Measurements from ENCODE around the gene LIN7A. TPM values are rescaled to one million over a fixed set of nuclear protein-coding genes. Genes with fewer than 3 reads are reported as not detected.

Gene LIN7A
- total RNA-seq = 6.5 and 11.5 TPM in 2 replicates

- Histone ChIP-seq H3K9me3 (ENCODE audit: low read depth, low read length) (no peaks in the 10 kb centered on the region), H3K79me2 (ENCODE audit: insufficient read depth, low read length) (peaks cover 36% of the 10 kb centered on the region), H3K4me2 (ENCODE audit: insufficient read depth, low read length) (peak within 1 kb of the TSS; percentile 80), H3K27ac (ENCODE audit: low read depth, low read length) (peak within 1 kb of the TSS; percentile 38), H3K4me1 (ENCODE audit: insufficient read depth, low read length) (peaks cover 26% of the 10 kb centered on the region), H4K20me1 (ENCODE audit: insufficient read depth, low read length) (no peaks in the 10 kb centered on the region), H3K36me3 (ENCODE audit: insufficient read depth, low read length) (no peaks in the 10 kb centered on the region), H3K27me3 (ENCODE audit: insufficient read depth, low read length) (no peaks in the 10 kb centered on the region), H2AFZ (ENCODE audit: low read length) (peak within 1 kb of the TSS; percentile 95), H3K4me3 (ENCODE audit: insufficient read depth, low read length) (peak within 1 kb of the TSS; percentile 85)
- peak; percentile 80 for DNase-seq (ENCODE audit: insufficient read length, low spot score, missing footprints)
- no peak for TF ChIP-seq CTCF (IDR thresholded peaks at IDR 0.05; ENCODE audit: extremely low read depth, low read depth, low read length)
Observed at GRCh38 chr12:80937391-80938238, at the start of gene LIN7A. Gene LIN7A (minus strand): TSS chr12:80937934. CDS start chr12:80937722, 212 bp downstream.

DNA sequence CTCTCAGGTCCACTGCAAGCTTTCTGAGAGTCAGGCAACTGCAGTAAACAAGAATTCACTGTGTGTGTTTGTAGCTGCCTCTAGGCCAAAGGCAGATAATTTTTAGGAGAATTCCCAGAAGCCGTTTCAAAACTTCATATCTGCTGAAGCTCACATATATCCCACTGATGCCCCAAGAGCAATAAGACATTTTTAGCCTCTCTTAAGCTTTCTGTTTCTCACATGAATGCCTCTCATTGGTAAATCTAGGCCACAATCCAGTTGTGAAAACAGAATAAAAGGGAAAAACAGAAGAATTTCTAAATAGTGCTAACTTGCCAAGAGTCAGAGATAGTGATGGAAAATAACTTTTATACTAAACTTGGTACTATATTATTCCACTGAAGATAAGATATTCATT lies 48.5 kb upstream of the LIN7A start:
- Histone ChIP-seq H3K9me3 (ENCODE audit: low read depth, low read length) (no peaks in the 10 kb centered on the region), H3K4me2 (ENCODE audit: insufficient read depth, low read length) (no peak overlapping the region), H3K27me3 (ENCODE audit: insufficient read depth, low read length) (no peaks in the 10 kb centered on the region), H3K27ac (ENCODE audit: low read depth, low read length) (no peak overlapping the region), H3K4me1 (ENCODE audit: insufficient read depth, low read length) (no peaks in the 10 kb centered on the region), H3K79me2 (ENCODE audit: insufficient read depth, low read length) (no peaks in the 10 kb centered on the region), H3K4me3 (ENCODE audit: insufficient read depth, low read length) (no peak overlapping the region), H2AFZ (ENCODE audit: low read length) (peak overlapping the region; percentile 20), H4K20me1 (ENCODE audit: insufficient read depth, low read length) (no peaks in the 10 kb centered on the region), H3K36me3 (ENCODE audit: insufficient read depth, low read length) (no peaks in the 10 kb centered on the region)
- TF ChIP-seq CTCF (IDR thresholded peaks at IDR 0.05; ENCODE audit: extremely low read depth, low read depth, low read length) = no peak
- no peak for DNase-seq (ENCODE audit: insufficient read length, low spot score, missing footprints)

GRCh38 chr12:80979816-80980215 lies 42.1 kb upstream of the LIN7A start:
- no peaks in the 10 kb centered on the region for H3K4me1 ChIP-seq (ENCODE audit: insufficient read depth, low read length)
- no peak overlapping the region for H2AFZ ChIP-seq (ENCODE audit: low read length)
- no peak overlapping the region for H3K4me2 ChIP-seq (ENCODE audit: insufficient read depth, low read length)
- H3K27me3 ChIP-seq (ENCODE audit: insufficient read depth, low read length) = no peaks in the 10 kb centered on the region
- no peaks in the 10 kb centered on the region for H3K79me2 ChIP-seq (ENCODE audit: insufficient read depth, low read length)
- H3K4me3 ChIP-seq (ENCODE audit: insufficient read depth, low read length) = no peak overlapping the region
- no peaks in the 10 kb centered on the region for H3K36me3 ChIP-seq (ENCODE audit: insufficient read depth, low read length)
- H4K20me1 ChIP-seq (ENCODE audit: insufficient read depth, low read length) = no peaks in the 10 kb centered on the region
- TF ChIP-seq CTCF (IDR thresholded peaks at IDR 0.05; ENCODE audit: extremely low read depth, low read depth, low read length) = no peak
- H3K27ac ChIP-seq (ENCODE audit: low read depth, low read length) = no peak overlapping the region
- no peak for DNase-seq (ENCODE audit: insufficient read length, low spot score, missing footprints)
- no peaks in the 10 kb centered on the region for H3K9me3 ChIP-seq (ENCODE audit: low read depth, low read length)

DNA sequence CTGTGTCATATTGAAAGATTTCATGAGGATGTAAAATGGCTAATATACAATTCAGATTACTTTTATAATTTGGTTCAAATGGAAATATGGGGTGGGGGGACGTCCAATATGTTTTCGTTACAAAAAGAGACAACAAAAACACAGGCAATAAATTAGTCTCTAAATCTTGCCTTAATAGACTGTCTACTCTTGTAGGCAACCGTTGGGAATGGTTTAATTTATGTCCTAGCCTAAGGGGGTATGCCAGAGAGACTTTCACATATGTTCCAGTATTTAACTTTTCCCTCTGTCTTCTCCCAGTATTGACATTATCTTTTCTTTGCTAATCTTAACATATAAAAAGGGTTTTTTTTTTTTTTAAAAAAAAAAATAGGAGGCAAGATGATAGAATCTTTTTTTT lies 41.5 kb upstream of the LIN7A start:
- no peaks in the 10 kb centered on the region for H3K36me3 ChIP-seq (ENCODE audit: insufficient read depth, low read length)
- no peak for DNase-seq (ENCODE audit: insufficient read length, low spot score, missing footprints)

More for the DNA sequence above, 41.5 kb upstream of the LIN7A start:
- Histone ChIP-seq H3K4me1 (ENCODE audit: insufficient read depth, low read length) (no peaks in the 10 kb centered on the region), H3K27me3 (ENCODE audit: insufficient read depth, low read length) (no peaks in the 10 kb centered on the region), H3K27ac (ENCODE audit: low read depth, low read length) (no peak overlapping the region), H3K4me3 (ENCODE audit: insufficient read depth, low read length) (no peak overlapping the region), H2AFZ (ENCODE audit: low read length) (no peak overlapping the region), H3K79me2 (ENCODE audit: insufficient read depth, low read length) (no peaks in the 10 kb centered on the region), H3K4me2 (ENCODE audit: insufficient read depth, low read length) (no peak overlapping the region), H3K9me3 (ENCODE audit: low read depth, low read length) (no peaks in the 10 kb centered on the region), H4K20me1 (ENCODE audit: insufficient read depth, low read length) (no peaks in the 10 kb centered on the region)
- TF ChIP-seq CTCF (IDR thresholded peaks at IDR 0.05; ENCODE audit: extremely low read depth, low read depth, low read length) = no peak
